H1 (cell line): ENCODE data around the gene GTSE1. TPM values are rescaled to one million over a fixed set of nuclear protein-coding genes. Genes with fewer than 3 reads are reported as not detected.

Experiments used
- GABPA ChIP-seq: IDR thresholded peaks from 2 replicates; pipeline ENCODE4 v1.6.1; 2011; ENCODE audit warnings: mild to moderate bottlenecking, low read length, moderate library complexity, borderline replicate concordance; ENCODE audit not compliant: insufficient read depth
- POLR2AphosphoS5 ChIP-seq: IDR thresholded peaks from 2 replicates; pipeline ENCODE4 v1.6.1; 2011; ENCODE audit warnings: low read depth, low read length
- polyA plus RNA-seq, 7 experiments: library from polyadenylated mRNA; depleted of rRNA in 3 of 7; stranded (reverse) in 5 of 7; unstranded in 2 of 7; fragments of >200 nt in 5 of 7; fragments of 200-250 nt in 2 of 7; gene quantifications; 1 replicate in 5 of 7; 2 replicates in 1 of 7; 4 replicates in 1 of 7; pipeline versions ENCODE4 v1.2.1 to v1.2.3, GENCODE V29; 2011 to 2013; ENCODE audit warnings: missing spikeins in 2 of 7, mixed read lengths in 2 of 7
- total RNA-seq: library from RNA; stranded (reverse); fragmentation: NEBNext Ultra II Directional; extraction: Animal tissue kit (Norgen Biotek cat#: 25700); gene quantifications from 2 replicates; pipeline ENCODE4 v1.2.1, GENCODE V29; 2021
- TF ChIP-seq, protein P1 (sequence below): fragments of 300-600 bp; sonication (generic); IDR thresholded peaks from 2 replicates; pipeline ENCODE4 v1.7.1; 2012; ENCODE audit warnings: low read length, moderate library complexity, mild to moderate bottlenecking, inconsistent platforms; ENCODE audit not compliant: insufficient replicate concordance

The GTSE1 gene
- total and polyA plus RNA-seq, 2 of the 8 experiments (the other 6 are each of a cell fraction or from before 2014, with no cell fraction given), result 17.5 to 38.6 TPM

DNA sequence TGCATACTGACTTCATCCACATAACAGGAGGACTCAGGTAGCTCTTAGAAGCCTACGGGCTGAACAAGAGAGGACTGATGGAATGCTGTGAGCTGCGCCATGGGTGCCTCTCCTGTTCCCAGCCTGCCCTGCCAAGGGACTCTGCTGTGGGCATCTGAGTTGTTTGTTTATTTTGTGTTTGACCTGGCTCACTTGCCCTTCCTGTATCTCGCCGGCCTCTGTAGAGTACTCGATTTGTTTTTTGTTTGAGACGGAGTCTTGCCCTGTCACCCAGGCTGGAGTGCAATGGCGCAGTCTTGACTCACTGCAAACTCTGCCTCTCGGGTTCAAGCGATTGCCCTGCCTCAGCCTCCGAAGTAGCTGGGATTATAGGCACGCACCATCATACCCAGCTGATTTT, 27.1 kb upstream of the GTSE1 start (continued):
- TF ChIP-seq, protein P1, sequence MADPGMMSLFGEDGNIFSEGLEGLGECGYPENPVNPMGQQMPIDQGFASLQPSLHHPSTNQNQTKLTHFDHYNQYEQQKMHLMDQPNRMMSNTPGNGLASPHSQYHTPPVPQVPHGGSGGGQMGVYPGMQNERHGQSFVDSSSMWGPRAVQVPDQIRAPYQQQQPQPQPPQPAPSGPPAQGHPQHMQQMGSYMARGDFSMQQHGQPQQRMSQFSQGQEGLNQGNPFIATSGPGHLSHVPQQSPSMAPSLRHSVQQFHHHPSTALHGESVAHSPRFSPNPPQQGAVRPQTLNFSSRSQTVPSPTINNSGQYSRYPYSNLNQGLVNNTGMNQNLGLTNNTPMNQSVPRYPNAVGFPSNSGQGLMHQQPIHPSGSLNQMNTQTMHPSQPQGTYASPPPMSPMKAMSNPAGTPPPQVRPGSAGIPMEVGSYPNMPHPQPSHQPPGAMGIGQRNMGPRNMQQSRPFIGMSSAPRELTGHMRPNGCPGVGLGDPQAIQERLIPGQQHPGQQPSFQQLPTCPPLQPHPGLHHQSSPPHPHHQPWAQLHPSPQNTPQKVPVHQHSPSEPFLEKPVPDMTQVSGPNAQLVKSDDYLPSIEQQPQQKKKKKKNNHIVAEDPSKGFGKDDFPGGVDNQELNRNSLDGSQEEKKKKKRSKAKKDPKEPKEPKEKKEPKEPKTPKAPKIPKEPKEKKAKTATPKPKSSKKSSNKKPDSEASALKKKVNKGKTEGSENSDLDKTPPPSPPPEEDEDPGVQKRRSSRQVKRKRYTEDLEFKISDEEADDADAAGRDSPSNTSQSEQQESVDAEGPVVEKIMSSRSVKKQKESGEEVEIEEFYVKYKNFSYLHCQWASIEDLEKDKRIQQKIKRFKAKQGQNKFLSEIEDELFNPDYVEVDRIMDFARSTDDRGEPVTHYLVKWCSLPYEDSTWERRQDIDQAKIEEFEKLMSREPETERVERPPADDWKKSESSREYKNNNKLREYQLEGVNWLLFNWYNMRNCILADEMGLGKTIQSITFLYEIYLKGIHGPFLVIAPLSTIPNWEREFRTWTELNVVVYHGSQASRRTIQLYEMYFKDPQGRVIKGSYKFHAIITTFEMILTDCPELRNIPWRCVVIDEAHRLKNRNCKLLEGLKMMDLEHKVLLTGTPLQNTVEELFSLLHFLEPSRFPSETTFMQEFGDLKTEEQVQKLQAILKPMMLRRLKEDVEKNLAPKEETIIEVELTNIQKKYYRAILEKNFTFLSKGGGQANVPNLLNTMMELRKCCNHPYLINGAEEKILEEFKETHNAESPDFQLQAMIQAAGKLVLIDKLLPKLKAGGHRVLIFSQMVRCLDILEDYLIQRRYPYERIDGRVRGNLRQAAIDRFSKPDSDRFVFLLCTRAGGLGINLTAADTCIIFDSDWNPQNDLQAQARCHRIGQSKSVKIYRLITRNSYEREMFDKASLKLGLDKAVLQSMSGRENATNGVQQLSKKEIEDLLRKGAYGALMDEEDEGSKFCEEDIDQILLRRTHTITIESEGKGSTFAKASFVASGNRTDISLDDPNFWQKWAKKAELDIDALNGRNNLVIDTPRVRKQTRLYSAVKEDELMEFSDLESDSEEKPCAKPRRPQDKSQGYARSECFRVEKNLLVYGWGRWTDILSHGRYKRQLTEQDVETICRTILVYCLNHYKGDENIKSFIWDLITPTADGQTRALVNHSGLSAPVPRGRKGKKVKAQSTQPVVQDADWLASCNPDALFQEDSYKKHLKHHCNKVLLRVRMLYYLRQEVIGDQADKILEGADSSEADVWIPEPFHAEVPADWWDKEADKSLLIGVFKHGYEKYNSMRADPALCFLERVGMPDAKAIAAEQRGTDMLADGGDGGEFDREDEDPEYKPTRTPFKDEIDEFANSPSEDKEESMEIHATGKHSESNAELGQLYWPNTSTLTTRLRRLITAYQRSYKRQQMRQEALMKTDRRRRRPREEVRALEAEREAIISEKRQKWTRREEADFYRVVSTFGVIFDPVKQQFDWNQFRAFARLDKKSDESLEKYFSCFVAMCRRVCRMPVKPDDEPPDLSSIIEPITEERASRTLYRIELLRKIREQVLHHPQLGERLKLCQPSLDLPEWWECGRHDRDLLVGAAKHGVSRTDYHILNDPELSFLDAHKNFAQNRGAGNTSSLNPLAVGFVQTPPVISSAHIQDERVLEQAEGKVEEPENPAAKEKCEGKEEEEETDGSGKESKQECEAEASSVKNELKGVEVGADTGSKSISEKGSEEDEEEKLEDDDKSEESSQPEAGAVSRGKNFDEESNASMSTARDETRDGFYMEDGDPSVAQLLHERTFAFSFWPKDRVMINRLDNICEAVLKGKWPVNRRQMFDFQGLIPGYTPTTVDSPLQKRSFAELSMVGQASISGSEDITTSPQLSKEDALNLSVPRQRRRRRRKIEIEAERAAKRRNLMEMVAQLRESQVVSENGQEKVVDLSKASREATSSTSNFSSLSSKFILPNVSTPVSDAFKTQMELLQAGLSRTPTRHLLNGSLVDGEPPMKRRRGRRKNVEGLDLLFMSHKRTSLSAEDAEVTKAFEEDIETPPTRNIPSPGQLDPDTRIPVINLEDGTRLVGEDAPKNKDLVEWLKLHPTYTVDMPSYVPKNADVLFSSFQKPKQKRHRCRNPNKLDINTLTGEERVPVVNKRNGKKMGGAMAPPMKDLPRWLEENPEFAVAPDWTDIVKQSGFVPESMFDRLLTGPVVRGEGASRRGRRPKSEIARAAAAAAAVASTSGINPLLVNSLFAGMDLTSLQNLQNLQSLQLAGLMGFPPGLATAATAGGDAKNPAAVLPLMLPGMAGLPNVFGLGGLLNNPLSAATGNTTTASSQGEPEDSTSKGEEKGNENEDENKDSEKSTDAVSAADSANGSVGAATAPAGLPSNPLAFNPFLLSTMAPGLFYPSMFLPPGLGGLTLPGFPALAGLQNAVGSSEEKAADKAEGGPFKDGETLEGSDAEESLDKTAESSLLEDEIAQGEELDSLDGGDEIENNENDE, result no peak
- no peak for TF ChIP-seq GABPA
- no peak for TF ChIP-seq POLR2AphosphoS5
